GM12878 (cell line): Measurements from ENCODE around the gene FBN2. TPM values are rescaled to one million over a fixed set of nuclear protein-coding genes. Genes with fewer than 3 reads are reported as not detected.

Source experiments
- ATAC-seq: fragments of 200-7000 bp; cut with Tn5 transposase; 3 replicates; pipeline ENCODE4 v1.9.1; 2020; ENCODE audit warnings: mild to moderate bottlenecking, moderate library complexity
- BruUV-seq: library from RNA; stranded (reverse); fragments of 400-500 nt; replicated peaks from 2 replicates; lab custom pipeline; 2021; lab: Mats Ljungman, UMichigan
- CTCF ChIA-PET: fragments of 300-600 bp; sonication (Branson Sonifier 250); formaldehyde crosslinking; extraction: SDS; loops from one replicate; lab custom pipeline; 2021; ENCODE audit warnings: inconsistent platforms; lab: Yijun Ruan, JAX
- POLR2A ChIA-PET: fragments of 350-600 bp; formaldehyde crosslinking; extraction: SDS; loops from one replicate; lab custom pipeline; 2021; ENCODE audit warnings: inconsistent platforms; lab: Charles Lee
- RAD21 ChIA-PET: fragments of 300-600 bp; sonication (Branson Sonifier 250); formaldehyde crosslinking; loops from one replicate; lab custom pipeline; 2023; ENCODE audit warnings: antibody characterized with exemption; ENCODE audit not compliant: unreplicated experiment; lab: Charles Lee
- SMC1A ChIA-PET: fragments of 300-600 bp; sonication (Branson Sonifier 250); formaldehyde crosslinking; loops from one replicate; lab custom pipeline; 2023; ENCODE audit not compliant: unreplicated experiment, uncharacterized antibody; lab: Charles Lee
- DNase-seq: peaks from one replicate; pipeline ENCODE4 v3.0.0-alpha.2; 2011; ENCODE audit warnings: low read depth, low spot score
- FAIRE-seq: peaks from 3 replicates; lab custom pipeline; 2011; peaks lifted over from hg19 to GRCh38; lab: Jason Lieb, UNC
- H2AFZ ChIP-seq: 2 replicates; pipeline ENCODE4 v1.6.0; 2011; ENCODE audit warnings: low read depth, low read length, control low read depth; ENCODE audit not compliant: control insufficient read depth
- H3K27ac ChIP-seq: 2 replicates; pipeline ENCODE4 v1.5.1; 2011; ENCODE audit warnings: control low read depth; ENCODE audit not compliant: control insufficient read depth, insufficient read depth
- H3K27me3 ChIP-seq, 2 experiments: replicated peaks in 1 of 2; 2 replicates each; pipeline versions ENCODE4 v1.6.0 to v1.6.1; 2011; ENCODE audit warnings: low read length in 1 of 2; ENCODE audit not compliant: control insufficient read depth in 2 of 2, insufficient read depth in 2 of 2
- H3K36me3 ChIP-seq, 2 experiments: 2 replicates each; pipeline ENCODE4 v1.5.1; 2011; ENCODE audit warnings: low read length in 1 of 2; ENCODE audit not compliant: control insufficient read depth in 2 of 2, insufficient read depth in 2 of 2
- H3K4me1 ChIP-seq: 2 replicates; pipeline ENCODE4 v1.6.1; 2011; ENCODE audit warnings: mild to moderate bottlenecking, low read length, moderate library complexity, mixed read lengths; ENCODE audit not compliant: control insufficient read depth, insufficient read depth
- H3K4me2 ChIP-seq: 2 replicates; pipeline ENCODE4 v1.6.0; 2011; ENCODE audit warnings: control low read depth; ENCODE audit not compliant: control insufficient read depth, insufficient read depth
- H3K4me3 ChIP-seq: fragments of 200-600 bp; sonication (generic); 2 replicates; pipeline ENCODE4 v1.5.1; 2016
- H3K79me2 ChIP-seq: 2 replicates; pipeline ENCODE4 v1.6.0; 2011; ENCODE audit warnings: low read length; ENCODE audit not compliant: control insufficient read depth, insufficient read depth
- H3K9ac ChIP-seq: 2 replicates; pipeline ENCODE4 v1.8.0; 2011; ENCODE audit warnings: low read length, control low read depth, mixed read lengths; ENCODE audit not compliant: control insufficient read depth, insufficient read depth
- H3K9me3 ChIP-seq: replicated peaks from 3 replicates; pipeline ENCODE4 v1.5.1; 2011; ENCODE audit warnings: mild to moderate bottlenecking, low read length; ENCODE audit not compliant: control insufficient read depth, insufficient read depth
- H4K20me1 ChIP-seq: 2 replicates; pipeline ENCODE4 v1.6.0; 2011; ENCODE audit not compliant: control insufficient read depth, insufficient read depth
- BHLHE40 ChIP-seq, 2 experiments: fragments of 450-650 bp in 1 of 2; IDR thresholded peaks; 2 replicates each; pipeline ENCODE4 v1.6.1; 2011 to 2017; ENCODE audit warnings: low read depth in 2 of 2, borderline replicate concordance in 1 of 2, improper control_type of control experiment in 1 of 2, low read length in 1 of 2, mild to moderate bottlenecking in 1 of 2
- FOXK2 ChIP-seq: fragments of 450-650 bp; IDR thresholded peaks from 2 replicates; pipeline ENCODE4 v1.6.1; 2017; ENCODE audit warnings: mild to moderate bottlenecking, moderate library complexity
- POU2F2 ChIP-seq: IDR thresholded peaks from 3 replicates; pipeline ENCODE4 v1.6.1; 2011; ENCODE audit warnings: low read depth, mild to moderate bottlenecking, low read length, borderline replicate concordance
- RELA ChIP-seq: fragments of 450-650 bp; IDR thresholded peaks from 2 replicates; pipeline ENCODE4 v1.8.0; 2014; ENCODE audit warnings: borderline replicate concordance; ENCODE audit not compliant: partially characterized antibody
- ZNF687 ChIP-seq: fragments of 450-650 bp; IDR thresholded peaks from 2 replicates; pipeline ENCODE4 v1.6.1; 2017; ENCODE audit warnings: mild to moderate bottlenecking, moderate library complexity
- in situ Hi-C: fragments of 300-500 bp; cut with MboI; formaldehyde crosslinking; loops from 9 replicates; pipeline ENCODE4 v1.14.3; 2018; ENCODE audit warnings: mixed read lengths
- intact Hi-C: fragments of 100-400 bp; cut with micrococcal nuclease; formaldehyde crosslinking; loops from one replicate; pipeline ENCODE4 v1.14.2; 2022; ENCODE audit not compliant: unreplicated experiment
- polyA plus RNA-seq, 11 experiments: library from polyadenylated mRNA; depleted of rRNA in 4 of 11; unstranded in 6 of 11; stranded (reverse) in 5 of 11; fragments of >200 nt; fragmentation: Nextera tagmentation in 4 of 11; fragmentation: Illumina TruSeq in 1 of 11; extraction: Ambion mirVana in 4 of 11; extraction: Trizol in 1 of 11; gene quantifications; 1 replicate in 1 of 11; 2 replicates in 10 of 11; pipeline versions ENCODE4 v1.2.1 to v1.2.3, GENCODE V29; 2011 to 2016; ENCODE audit warnings: inconsistent platforms in 2 of 11, missing spikeins in 2 of 11, low read depth in 1 of 11
- total RNA-seq, 4 experiments: library from RNA; depleted of rRNA in 3 of 4; stranded (reverse); fragments of >200 nt in 3 of 4; fragmentation: Illumina TruSeq in 1 of 4; extraction: Trizol in 1 of 4; gene quantifications; 2 replicates each; pipeline versions ENCODE4 v1.2.1 to v1.2.3, GENCODE V29; 2013 to 2021

Gene FBN2
- total and polyA plus RNA-seq, 10 of the 15 experiments (the other 5 are each of a cell fraction or from before 2014, with no cell fraction given): 0.01 to 0.98 (median 0.10) TPM; not detected in 3

GRCh38 chr5:128424646-128425045, 113.4 kb downstream of the FBN2 start:
- no TSS peak for BruUV-seq
- SMC1A ChIA-PET: interaction anchor here (0.6 to 8.8 kb wide), 5 partner anchors 14 to 767 kb away, joined by 3 to 92 read pairs (median 4); no protein-coding TSS in a partner anchor
- FAIRE-seq: no peak
- H3K27ac ChIP-seq: no peak overlapping the region
- no peaks in the 10 kb centered on the region for H4K20me1 ChIP-seq
- no peaks in the 10 kb centered on the region for H3K79me2 ChIP-seq
- no peaks in the 10 kb centered on the region for H3K36me3 ChIP-seq
- intact Hi-C loops: no loop called here
- TF ChIP-seq FOXK2 (no peak), POU2F2 (no peak)
- no peak overlapping the region for H3K4me2 ChIP-seq
- in situ Hi-C loops: no loop called here
- H3K4me3 ChIP-seq: no peak overlapping the region
- no peaks in the 10 kb centered on the region for H3K27me3 ChIP-seq
- no peaks in the 10 kb centered on the region for H3K4me1 ChIP-seq
- DNase-seq: no peak
- H3K9me3 ChIP-seq: no peaks in the 10 kb centered on the region
- H2AFZ ChIP-seq: no peak overlapping the region
- RAD21 ChIA-PET: interaction anchor here (5.1 kb wide), 1 partner anchor 16 kb away, joined by 31 read pairs; no protein-coding TSS in a partner anchor
- ATAC-seq: no peak
- H3K9ac ChIP-seq: no peak overlapping the region
- POLR2A ChIA-PET: no interaction called here
- CTCF ChIA-PET: interaction anchor here (0.9 kb wide), 1 partner anchor 13 kb away, joined by 8 read pairs; no protein-coding TSS in a partner anchor

DNA sequence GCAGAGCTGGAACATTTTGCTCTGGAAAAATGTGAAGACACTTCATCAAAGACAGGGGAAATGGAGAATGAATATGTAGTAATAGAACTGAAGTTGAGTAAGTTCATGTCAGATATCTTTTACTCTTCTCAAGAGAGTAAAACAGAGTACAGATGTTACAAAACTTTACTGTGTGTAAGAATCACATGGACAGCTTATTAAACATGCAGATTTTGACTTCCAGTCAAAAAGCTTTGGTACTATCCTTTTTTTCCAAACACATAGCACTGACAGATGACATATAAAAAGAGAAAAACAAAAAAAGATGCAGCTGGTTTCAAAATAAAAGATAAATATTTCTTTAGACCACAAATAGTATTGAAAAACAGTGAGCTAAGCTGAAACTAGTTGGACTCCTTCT, 115.4 kb downstream of the FBN2 start:
- no peaks in the 10 kb centered on the region for H3K4me1 ChIP-seq
- ChIA-PET RAD21 (no interaction called here), POLR2A (no interaction called here), SMC1A (interaction anchor here (1.1 to 8.8 kb wide), 2 partner anchors 12 to 79 kb away, joined by 3 to 92 read pairs; no protein-coding TSS in a partner anchor), CTCF (interaction anchor here (0.7 kb wide), 1 partner anchor 10 kb away, joined by 3 read pairs; no protein-coding TSS in a partner anchor)
- H2AFZ ChIP-seq: no peak overlapping the region
- BruUV-seq: no TSS peak
- no peak overlapping the region for H3K4me3 ChIP-seq
- DNase-seq (no peak), ATAC-seq (no peak), FAIRE-seq (no peak)
- H3K36me3 ChIP-seq: no peaks in the 10 kb centered on the region
- H3K27me3 ChIP-seq: no peaks in the 10 kb centered on the region
- H3K79me2 ChIP-seq: no peaks in the 10 kb centered on the region
- H3K4me2 ChIP-seq: no peak overlapping the region
- intact Hi-C loops: no loop called here
- in situ Hi-C loops: no loop called here
- no peak overlapping the region for H3K27ac ChIP-seq
- H4K20me1 ChIP-seq: no peaks in the 10 kb centered on the region
- no peak overlapping the region for H3K9ac ChIP-seq
- TF ChIP-seq ZNF687 (no peak), BHLHE40 (IDR thresholded peaks at IDR 0.05; ENCODE audit: borderline replicate concordance in 1 of 2, low read depth in 2 of 2, low read length in 1 of 2) (no peak), RELA (no peak)
- no peaks in the 10 kb centered on the region for H3K9me3 ChIP-seq
